Activated CD4-positive, alpha-beta T cell treated with anti-CD3 and anti-CD28 coated beads for 1 hour (primary cell): Measurements from ENCODE around the gene COX14.
"Not testable (repeated sequence)": the region's sequence is repeated elsewhere in the genome, so short reads cannot be mapped to it uniquely, and the experiment has no call there.

Experiments
- DNase-seq: peaks from one replicate; pipeline ENCODE4 v3.0.0-alpha.2; 2020

The COX14 gene

DNA sequence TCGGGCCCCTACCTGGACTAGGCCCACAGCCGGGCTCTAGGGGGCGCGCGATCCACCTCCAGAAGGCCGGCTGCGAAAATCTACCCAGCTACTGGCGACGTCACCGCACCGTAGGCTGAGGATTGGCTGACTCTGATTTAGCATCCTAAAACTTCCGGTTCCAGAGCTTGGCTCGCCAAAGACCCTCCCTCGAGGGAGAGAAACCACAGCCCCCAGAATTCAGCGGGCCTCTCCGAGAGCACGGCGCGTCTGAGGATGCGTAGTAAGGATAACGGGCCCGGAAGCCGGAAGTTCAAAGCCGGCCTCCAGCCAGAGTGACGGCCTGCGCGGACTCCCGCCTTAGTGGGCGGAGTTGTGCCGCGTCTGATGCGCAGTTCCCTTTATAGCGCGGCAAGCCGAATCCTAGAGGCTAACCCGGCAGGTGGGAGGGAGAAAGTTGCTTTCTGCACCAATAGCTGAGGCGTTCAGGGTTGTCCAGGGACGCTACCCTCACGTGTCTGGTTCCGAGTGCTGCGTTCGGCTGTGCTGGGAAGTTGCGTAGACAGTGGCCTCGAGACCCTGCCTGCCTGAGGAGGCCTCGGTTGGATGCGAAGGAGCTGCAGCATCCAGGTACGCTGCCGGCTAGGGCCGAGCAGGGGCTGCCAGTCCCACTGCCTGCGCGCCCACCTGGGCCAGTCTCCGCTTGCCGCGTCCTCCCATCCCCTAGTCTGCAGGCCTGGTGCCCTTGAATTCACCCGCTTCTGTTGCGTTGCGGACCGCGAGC is at the start of gene COX14:
Gene COX14 (plus strand): TSS at position 544 of the 763 bp plus-strand sequence. CDS start 7,808 bp downstream, outside the sequence.
- peak; percentile 99 for DNase-seq

GRCh38 chr12:50062728-50063460 is 49.1 kb upstream of the COX14 start:
- no peak for DNase-seq

DNA sequence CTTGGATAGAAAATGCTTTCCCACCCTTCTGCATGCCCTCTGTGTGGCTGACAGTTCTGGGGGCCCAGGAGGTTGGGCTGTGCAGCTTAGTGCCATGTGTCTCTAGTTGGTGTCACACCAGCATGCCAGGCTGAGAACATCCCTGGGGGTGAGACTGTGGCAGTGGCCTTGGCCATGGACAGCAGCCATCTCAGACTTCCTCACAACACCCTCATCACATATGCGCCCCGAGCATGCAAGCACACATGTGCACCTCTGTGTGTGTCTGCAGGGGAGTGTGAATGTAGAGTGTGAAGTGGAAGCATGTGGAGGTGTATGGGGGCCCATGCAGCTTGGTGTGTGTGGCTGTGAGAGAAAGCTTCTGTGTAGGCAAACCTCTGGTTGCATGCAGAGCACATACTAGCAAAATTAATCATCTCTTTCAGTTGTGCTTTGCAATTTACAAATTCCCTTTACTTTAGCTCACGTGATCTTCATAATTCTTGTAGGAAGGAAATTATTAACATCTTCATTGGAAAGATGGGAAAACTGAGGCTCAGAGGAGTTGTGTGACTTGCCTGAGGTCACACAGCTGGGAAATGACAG is 46.2 kb upstream of the COX14 start:
- DNase-seq = no peak

- no peak for DNase-seq
Measured at GRCh38 chr12:50066402-50066801, 45.6 kb upstream of the COX14 start.

DNA sequence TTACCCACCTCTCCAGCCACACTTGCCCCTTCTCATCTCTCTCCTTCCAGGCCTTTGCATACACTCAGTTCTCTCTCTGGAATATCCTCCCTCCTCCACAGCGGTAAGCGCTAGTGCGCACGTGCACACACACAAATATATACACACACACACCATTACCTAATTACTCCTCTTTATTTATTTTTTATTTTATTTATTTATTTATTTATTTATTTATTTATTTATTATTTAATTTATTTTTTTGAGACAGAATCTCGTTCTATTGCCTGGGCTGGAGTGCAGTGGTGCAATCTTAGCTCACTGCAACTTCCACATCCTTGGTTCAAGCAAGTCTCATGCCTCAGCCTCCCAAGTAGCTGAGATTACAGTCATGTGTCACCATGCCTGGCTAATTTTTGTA is 43.0 kb upstream of the COX14 start:
- no peak for DNase-seq

- DNase-seq = no peak
Measured at GRCh38 chr12:50069539-50069938, 42.5 kb upstream of the COX14 start.

- DNase-seq = peak; percentile 50
Measured at GRCh38 chr12:50070314-50071060, 41.5 kb upstream of the COX14 start.

- no peak for DNase-seq
Measured at GRCh38 chr12:50072198-50072907, 39.7 kb upstream of the COX14 start.

- no peak for DNase-seq
Measured at GRCh38 chr12:50073206-50073605, 38.8 kb upstream of the COX14 start.

DNA sequence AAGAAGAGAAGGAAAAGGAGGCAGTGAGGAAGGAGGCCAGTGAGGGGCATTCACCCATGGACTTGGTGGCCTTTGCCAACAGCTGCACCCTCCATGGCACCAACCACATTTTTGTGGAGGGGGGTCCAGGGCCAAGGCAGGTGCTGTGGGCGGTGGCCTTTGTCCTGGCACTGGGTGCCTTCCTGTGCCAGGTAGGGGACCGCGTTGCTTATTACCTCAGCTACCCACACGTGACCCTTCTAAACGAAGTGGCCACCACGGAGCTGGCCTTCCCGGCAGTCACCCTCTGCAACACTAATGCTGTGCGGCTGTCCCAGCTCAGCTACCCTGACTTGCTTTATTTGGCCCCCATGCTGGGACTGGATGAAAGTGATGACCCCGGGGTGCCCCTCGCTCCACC is 38.3 kb upstream of the COX14 start:
- DNase-seq = no peak

DNA sequence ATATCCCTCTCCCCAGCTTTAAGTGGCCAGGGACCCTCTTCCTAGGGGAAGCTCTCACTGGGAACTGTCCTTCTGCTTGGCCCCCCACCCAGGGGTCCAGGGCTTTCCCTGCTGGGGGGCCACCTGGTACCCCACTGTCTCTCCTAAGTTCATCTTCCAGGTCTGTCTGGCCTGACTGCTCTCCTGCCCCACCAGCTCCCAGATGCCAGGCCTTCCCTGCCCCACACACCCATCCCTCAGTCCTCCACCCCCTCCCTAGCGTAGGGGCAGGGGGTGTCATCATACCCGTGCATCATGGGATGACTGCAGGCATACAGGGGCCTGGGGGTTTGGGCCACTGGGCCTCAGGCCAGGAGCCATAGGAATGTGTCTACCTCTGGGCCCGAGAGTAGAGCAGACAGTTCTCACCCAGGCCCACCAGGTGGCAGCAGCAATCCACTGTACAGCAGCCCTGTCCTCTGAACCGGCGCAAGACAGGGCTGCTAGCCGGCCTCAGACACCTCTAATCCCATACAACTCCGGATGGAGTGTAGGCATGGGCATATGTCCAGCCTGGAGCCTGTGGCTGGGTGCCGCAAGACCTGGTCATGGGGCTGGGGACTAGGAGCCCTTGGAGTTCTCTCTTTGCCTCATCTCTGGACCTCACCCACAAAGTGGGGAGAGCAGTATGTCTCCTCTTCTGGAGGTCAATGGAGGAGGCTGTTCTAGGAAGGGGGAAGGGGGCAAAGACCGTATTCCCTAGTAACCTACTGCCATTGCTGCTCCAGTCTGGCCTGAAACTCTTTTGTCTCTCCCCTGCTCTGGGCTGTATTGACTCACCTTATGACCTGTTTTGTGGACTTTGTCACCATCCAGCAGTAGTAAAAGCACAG is 36.9 kb upstream of the COX14 start:
- DNase-seq = peak; percentile 71

DNA sequence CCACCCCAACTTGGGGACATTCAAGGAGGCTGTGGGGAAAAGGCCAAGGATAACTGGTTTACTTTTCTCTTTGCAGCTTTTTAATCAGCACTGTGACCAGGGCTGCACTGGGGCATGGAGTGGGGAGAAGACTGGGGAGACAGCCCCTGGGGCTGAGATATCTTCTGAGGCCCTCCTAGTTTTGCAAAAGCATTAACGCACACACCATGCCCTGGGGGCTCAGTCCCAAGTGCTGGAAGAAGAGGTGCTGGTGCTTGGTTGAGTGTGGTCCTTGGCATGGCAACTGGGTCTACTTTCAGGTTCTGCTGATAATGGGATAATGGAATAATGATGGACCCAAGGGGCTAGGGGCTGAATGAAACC is 36.2 kb upstream of the COX14 start:
- DNase-seq = no peak

GRCh38 chr12:50077099-50077498 is 34.9 kb upstream of the COX14 start:
- no peak for DNase-seq

- DNase-seq = no peak
Measured at GRCh38 chr12:50078281-50078680, 33.8 kb upstream of the COX14 start.

- DNase-seq = no peak
Measured at GRCh38 chr12:50079771-50080170, 32.3 kb upstream of the COX14 start.

- DNase-seq = no peak
Measured at GRCh38 chr12:50081096-50081808, 30.8 kb upstream of the COX14 start.

- DNase-seq = no peak
Measured at GRCh38 chr12:50082644-50083043, 29.4 kb upstream of the COX14 start.

DNA sequence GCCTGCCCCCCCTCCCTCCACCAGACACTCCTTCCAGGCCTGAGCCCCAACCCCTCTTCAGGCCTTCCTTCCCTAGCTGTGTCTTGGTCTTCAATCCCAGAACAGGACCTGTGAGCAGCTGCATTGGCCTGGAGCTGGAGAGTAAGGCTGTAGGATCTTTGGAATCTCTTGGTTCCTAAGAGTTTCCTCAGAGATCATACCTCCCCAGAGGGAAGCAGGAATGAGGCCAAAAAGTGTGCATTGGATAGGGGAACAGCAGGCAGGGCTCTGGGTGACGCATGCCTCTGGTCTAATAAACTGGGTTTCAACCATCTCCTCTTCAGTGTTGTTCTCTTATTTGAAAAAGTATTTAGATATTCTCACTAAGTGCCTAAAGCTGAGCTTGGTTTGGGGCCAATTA is 28.7 kb upstream of the COX14 start:
- no peak for DNase-seq

- DNase-seq = not testable (repeated sequence)
Measured at GRCh38 chr12:50084409-50084774, 27.6 kb upstream of the COX14 start.

DNA sequence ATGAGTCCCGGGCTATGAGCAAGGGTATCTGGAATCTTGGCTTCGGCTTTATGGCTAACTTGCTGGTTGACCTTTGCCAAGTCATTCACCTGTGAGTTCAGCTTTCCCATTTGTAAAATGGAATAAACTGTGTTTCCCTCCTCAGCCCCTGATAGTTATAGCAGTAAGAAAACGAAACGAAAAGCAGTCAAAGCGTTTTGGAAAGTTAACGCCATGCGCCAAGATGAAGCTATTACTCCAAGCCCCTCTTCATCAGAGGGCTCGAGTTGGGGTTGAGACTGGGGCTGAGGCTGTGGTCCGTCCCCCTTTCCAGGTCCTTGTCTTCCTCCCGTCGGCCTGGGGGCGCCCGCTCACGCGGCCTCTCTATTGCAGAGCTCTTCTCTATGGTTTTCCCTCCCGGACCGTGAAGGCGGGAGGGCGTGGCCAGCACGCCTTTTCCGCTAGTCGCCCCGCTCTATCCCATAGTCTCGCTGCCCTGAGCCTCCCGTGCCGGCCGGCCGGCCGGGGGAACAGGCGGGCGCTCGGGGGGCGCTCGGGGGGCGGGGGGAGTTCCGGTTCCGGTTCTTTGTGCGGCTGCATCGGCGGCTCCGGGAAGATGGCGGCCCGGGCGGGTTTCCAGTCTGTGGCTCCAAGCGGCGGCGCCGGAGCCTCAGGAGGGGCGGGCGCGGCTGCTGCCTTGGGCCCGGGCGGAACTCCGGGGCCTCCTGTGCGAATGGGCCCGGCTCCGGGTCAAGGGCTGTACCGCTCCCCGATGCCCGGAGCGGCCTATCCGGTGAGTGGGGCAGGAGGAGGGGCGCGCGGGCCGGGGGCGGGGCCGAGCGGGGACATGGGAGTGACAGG is 27.0 kb upstream of the COX14 start, which contains the start of gene SMARCD1:
Gene SMARCD1 (plus strand): TSS at position 568 of the 840 bp plus-strand sequence. CDS start 28 bp downstream, at position 596.
- peak; percentile 80 for DNase-seq
